HG03457 (cell line): ENCODE data around the gene ENGASE.

Source experiments
- ATAC-seq: cut with Tn5 transposase; IDR thresholded peaks from one replicate; pipeline ENCODE4 v1.9.1; 2021; ENCODE audit warnings: moderate number of reproducible peaks; ENCODE audit not compliant: unreplicated experiment

The ENGASE gene

GRCh38 chr17:79135011-79135410 lies 60.4 kb downstream of the ENGASE start:
- no peak for ATAC-seq

- no peak for ATAC-seq
Measured at GRCh38 chr17:79135628-79136405, 61.2 kb downstream of the ENGASE start.
